Measurements from ENCODE around the gene ANKRD31.
"Not testable (repeated sequence)": the region's sequence is repeated elsewhere in the genome, so short reads cannot be mapped to it uniquely, and the experiment has no call there.

ANKRD31 gene

DNA sequence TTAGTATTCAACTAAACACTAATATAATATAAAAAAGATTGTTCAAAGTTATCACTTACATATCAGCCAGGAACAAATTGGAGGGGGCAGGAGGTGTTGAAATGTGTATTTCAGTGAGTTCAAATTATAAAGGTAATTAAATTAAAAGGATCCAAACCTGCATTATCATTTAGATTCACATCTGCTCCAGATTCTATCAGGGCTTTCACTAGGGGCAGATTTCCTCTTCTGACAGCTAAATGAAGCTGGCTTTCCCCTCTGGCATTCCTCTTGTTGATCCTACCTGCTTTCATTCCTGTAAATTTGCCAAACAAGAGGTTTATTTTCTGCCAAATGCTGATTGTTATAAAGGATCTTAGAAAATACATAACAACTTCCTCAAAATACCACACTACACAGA lies 98.0 kb downstream of the ANKRD31 start:
- no peaks in the 10 kb centered on the region for H3K4me1 ChIP-seq (ENCODE audit: control insufficient read depth, low read length)
- H3K27me3 ChIP-seq (ENCODE audit: control insufficient read depth, low read length): no peaks in the 10 kb centered on the region; the same call in 1 of the 2 replicates
- no peaks in the 10 kb centered on the region for H3K36me3 ChIP-seq (ENCODE audit: control insufficient read depth, low read length)
- no peaks in the 10 kb centered on the region for H3K9me2 ChIP-seq (replicated peaks; ENCODE audit: control insufficient read depth, low read length)
- H3F3A ChIP-seq (ENCODE audit: control insufficient read depth, insufficient read depth): no peaks in the 10 kb centered on the region
- H3K4me2 ChIP-seq (ENCODE audit: low read length): no peak overlapping the region
- H3K4me3 ChIP-seq (ENCODE audit: low read length): no peak overlapping the region
- H3K9me3 ChIP-seq (ENCODE audit: control insufficient read depth, insufficient read depth, low read length): no peaks in the 10 kb centered on the region
- TF ChIP-seq EZH2phosphoT487 (IDR thresholded peaks at IDR 0.05; ENCODE audit: borderline replicate concordance, low read length): no peak
- TF ChIP-seq, protein P1, sequence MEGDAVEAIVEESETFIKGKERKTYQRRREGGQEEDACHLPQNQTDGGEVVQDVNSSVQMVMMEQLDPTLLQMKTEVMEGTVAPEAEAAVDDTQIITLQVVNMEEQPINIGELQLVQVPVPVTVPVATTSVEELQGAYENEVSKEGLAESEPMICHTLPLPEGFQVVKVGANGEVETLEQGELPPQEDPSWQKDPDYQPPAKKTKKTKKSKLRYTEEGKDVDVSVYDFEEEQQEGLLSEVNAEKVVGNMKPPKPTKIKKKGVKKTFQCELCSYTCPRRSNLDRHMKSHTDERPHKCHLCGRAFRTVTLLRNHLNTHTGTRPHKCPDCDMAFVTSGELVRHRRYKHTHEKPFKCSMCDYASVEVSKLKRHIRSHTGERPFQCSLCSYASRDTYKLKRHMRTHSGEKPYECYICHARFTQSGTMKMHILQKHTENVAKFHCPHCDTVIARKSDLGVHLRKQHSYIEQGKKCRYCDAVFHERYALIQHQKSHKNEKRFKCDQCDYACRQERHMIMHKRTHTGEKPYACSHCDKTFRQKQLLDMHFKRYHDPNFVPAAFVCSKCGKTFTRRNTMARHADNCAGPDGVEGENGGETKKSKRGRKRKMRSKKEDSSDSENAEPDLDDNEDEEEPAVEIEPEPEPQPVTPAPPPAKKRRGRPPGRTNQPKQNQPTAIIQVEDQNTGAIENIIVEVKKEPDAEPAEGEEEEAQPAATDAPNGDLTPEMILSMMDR (IDR thresholded peaks at IDR 0.05; ENCODE audit: low read depth, low read length, poor library complexity, severe bottlenecking): no peak
- H3K79me2 ChIP-seq (ENCODE audit: control insufficient read depth, low read length): no peaks in the 10 kb centered on the region
- H4K20me1 ChIP-seq (ENCODE audit: control insufficient read depth, insufficient read depth, low read depth, low read length): no peaks in the 10 kb centered on the region
- H3K27ac ChIP-seq (ENCODE audit: low read depth, low read length): no peak overlapping the region

DNA sequence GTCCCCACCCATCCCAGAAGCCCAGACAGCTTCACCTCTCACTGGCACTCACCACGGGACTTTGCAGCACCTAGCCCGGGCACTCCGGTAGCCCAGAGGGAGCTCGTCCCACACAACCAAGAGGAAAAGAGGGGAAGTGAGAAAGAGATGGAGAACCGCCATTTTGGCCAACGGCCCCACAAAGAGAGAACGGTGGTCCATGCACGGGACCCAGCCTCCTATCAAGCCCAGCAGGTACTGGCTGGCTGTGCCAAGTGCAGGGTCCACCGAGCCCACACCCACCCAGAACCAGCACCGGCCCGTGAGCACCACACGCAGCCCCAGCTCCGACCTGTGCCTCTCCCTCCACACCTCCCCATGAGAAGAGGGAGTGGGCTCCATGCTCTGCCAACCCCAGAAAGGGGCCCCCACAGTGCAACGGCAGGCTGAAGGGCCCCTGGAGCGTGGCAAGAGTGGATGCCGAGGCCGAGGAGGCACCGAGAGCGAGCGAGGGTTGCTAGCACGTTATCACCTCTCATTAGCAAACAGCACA lies 105.8 kb downstream of the ANKRD31 start:
- no peaks in the 10 kb centered on the region for H3K36me3 ChIP-seq (ENCODE audit: control insufficient read depth, low read length)
- H3F3A ChIP-seq (ENCODE audit: control insufficient read depth, insufficient read depth): no peaks in the 10 kb centered on the region
- H3K9me3 ChIP-seq (ENCODE audit: control insufficient read depth, insufficient read depth, low read length): peaks cover 4% of the 10 kb centered on the region; the same call in 1 of the 2 replicates
- H3K79me2 ChIP-seq (ENCODE audit: control insufficient read depth, low read length): no peaks in the 10 kb centered on the region
- no peak overlapping the region for H3K4me3 ChIP-seq (ENCODE audit: low read length)
- no peak for TF ChIP-seq EZH2phosphoT487 (IDR thresholded peaks at IDR 0.05; ENCODE audit: borderline replicate concordance, low read length)
- TF ChIP-seq, protein P1 (IDR thresholded peaks at IDR 0.05; ENCODE audit: low read depth, low read length, poor library complexity, severe bottlenecking): no peak
- H3K27me3 ChIP-seq (ENCODE audit: control insufficient read depth, low read length): no peaks in the 10 kb centered on the region
- H3K4me1 ChIP-seq (ENCODE audit: control insufficient read depth, low read length): no peaks in the 10 kb centered on the region
- no peaks in the 10 kb centered on the region for H4K20me1 ChIP-seq (ENCODE audit: control insufficient read depth, insufficient read depth, low read depth, low read length)
- H3K9me2 ChIP-seq (replicated peaks; ENCODE audit: control insufficient read depth, low read length): no peaks in the 10 kb centered on the region
- H3K4me2 ChIP-seq (ENCODE audit: low read length): no peak overlapping the region
- H3K27ac ChIP-seq (ENCODE audit: low read depth, low read length): no peak overlapping the region

DNA sequence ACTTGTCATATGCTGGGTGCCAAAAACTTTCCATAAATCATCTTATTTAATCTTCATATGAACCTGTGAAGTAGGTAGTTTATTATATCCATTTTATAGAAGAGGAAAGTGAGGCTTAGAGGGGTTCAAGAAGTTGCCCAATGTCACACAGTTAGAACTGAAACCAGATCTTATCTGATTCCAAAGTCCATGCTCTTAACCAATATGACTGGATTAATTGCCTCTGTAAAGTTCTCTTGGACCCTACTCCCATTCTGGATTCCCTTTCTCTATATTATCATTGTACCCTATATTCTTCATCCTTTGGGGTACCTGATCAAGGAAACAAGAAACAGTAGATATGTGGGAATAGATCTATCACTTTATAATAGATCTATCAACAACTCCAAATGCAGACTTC lies 119.8 kb downstream of the ANKRD31 start:
- H3K9me3 ChIP-seq (ENCODE audit: control insufficient read depth, insufficient read depth, low read length): no peaks in the 10 kb centered on the region
- H3K27me3 ChIP-seq (ENCODE audit: control insufficient read depth, low read length): no peaks in the 10 kb centered on the region
- TF ChIP-seq, protein P1 (IDR thresholded peaks at IDR 0.05; ENCODE audit: low read depth, low read length, poor library complexity, severe bottlenecking): no peak
- no peak for TF ChIP-seq EZH2phosphoT487 (IDR thresholded peaks at IDR 0.05; ENCODE audit: borderline replicate concordance, low read length)

DNA sequence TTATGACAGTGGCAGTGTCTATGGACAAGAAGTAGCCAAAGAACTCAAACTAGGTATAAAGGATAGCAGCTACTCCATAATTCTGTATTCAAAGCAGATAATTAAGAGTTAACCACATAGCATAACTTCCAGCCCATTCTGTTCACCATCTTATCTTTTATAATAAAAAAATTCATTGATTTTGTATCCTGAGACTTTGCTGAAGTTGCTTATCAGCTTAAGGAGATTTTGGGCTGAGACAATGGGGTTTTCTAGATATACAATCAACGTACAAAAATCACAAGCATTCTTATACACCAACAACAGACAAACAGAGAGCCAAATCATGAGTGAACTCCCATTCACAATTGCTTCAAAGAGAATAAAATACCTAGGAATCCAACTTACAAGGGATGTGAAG lies 122.4 kb downstream of the ANKRD31 start:
- H3K27ac ChIP-seq (ENCODE audit: low read depth, low read length); H3K27me3 ChIP-seq (ENCODE audit: control insufficient read depth, low read length); H3K4me2 ChIP-seq (ENCODE audit: low read length); H3K4me1 ChIP-seq (ENCODE audit: control insufficient read depth, low read length); H3K9me2 ChIP-seq (replicated peaks; ENCODE audit: control insufficient read depth, low read length); H3F3A ChIP-seq (ENCODE audit: control insufficient read depth, insufficient read depth); H4K20me1 ChIP-seq (ENCODE audit: control insufficient read depth, insufficient read depth, low read depth, low read length); H3K9me3 ChIP-seq (ENCODE audit: control insufficient read depth, insufficient read depth, low read length); H3K36me3 ChIP-seq (ENCODE audit: control insufficient read depth, low read length); H3K4me3 ChIP-seq (ENCODE audit: low read length); H3K79me2 ChIP-seq (ENCODE audit: control insufficient read depth, low read length): not testable (repeated sequence)

More for the DNA sequence above, 119.8 kb downstream of the ANKRD31 start:
- H3K4me2 ChIP-seq (ENCODE audit: low read length): no peak overlapping the region
- no peaks in the 10 kb centered on the region for H3K4me1 ChIP-seq (ENCODE audit: control insufficient read depth, low read length)
- H3K36me3 ChIP-seq (ENCODE audit: control insufficient read depth, low read length): no peaks in the 10 kb centered on the region
- no peaks in the 10 kb centered on the region for H3F3A ChIP-seq (ENCODE audit: control insufficient read depth, insufficient read depth)
- H3K79me2 ChIP-seq (ENCODE audit: control insufficient read depth, low read length): no peaks in the 10 kb centered on the region
- no peaks in the 10 kb centered on the region for H4K20me1 ChIP-seq (ENCODE audit: control insufficient read depth, insufficient read depth, low read depth, low read length)
- H3K27ac ChIP-seq (ENCODE audit: low read depth, low read length): no peak overlapping the region
- H3K4me3 ChIP-seq (ENCODE audit: low read length): no peak overlapping the region
- no peaks in the 10 kb centered on the region for H3K9me2 ChIP-seq (replicated peaks; ENCODE audit: control insufficient read depth, low read length)
